ENCODE results near the gene CADM2.

CADM2 gene

GRCh38 chr3:85604641-85605040 is 645.9 kb downstream of the CADM2 start:
- no peak for TF ChIP-seq CTCF (IDR thresholded peaks at IDR 0.05; ENCODE audit: low read length, missing control alignments)
- DNase-seq (ENCODE audit: low read depth), result no peak

GRCh38 chr3:85605066-85605465 is 646.3 kb downstream of the CADM2 start:
- no peak overlapping the region for H3K4me3 ChIP-seq (replicated peaks; ENCODE audit: low read depth, low read length)
- no peak for TF ChIP-seq CTCF (IDR thresholded peaks at IDR 0.05; ENCODE audit: low read length, missing control alignments)
- no peak for DNase-seq (ENCODE audit: low read depth)

More at GRCh38 chr3:85604641-85605040, 645.9 kb downstream of the CADM2 start:
- no peak overlapping the region for H3K4me3 ChIP-seq (replicated peaks; ENCODE audit: low read depth, low read length)

- no peak for TF ChIP-seq CTCF (IDR thresholded peaks at IDR 0.05; ENCODE audit: low read length, missing control alignments)
- no peak overlapping the region for H3K4me3 ChIP-seq (replicated peaks; ENCODE audit: low read depth, low read length)
- DNase-seq (ENCODE audit: low read depth), result no peak
These were observed 667.9 kb downstream of the CADM2 start for GRCh38 chr3:85626662-85627061.

- no peak for TF ChIP-seq CTCF (IDR thresholded peaks at IDR 0.05; ENCODE audit: low read length, missing control alignments)
- no peak overlapping the region for H3K4me3 ChIP-seq (replicated peaks; ENCODE audit: low read depth, low read length)
These were observed 669.1 kb downstream of the CADM2 start for GRCh38 chr3:85627932-85628331.

GRCh38 chr3:85631070-85631469 is 672.3 kb downstream of the CADM2 start:
- H3K4me3 ChIP-seq (replicated peaks; ENCODE audit: low read depth, low read length), result no peak overlapping the region
- no peak for TF ChIP-seq CTCF (IDR thresholded peaks at IDR 0.05; ENCODE audit: low read length, missing control alignments)
- no peak for DNase-seq (ENCODE audit: low read depth)

More at GRCh38 chr3:85627932-85628331, 669.1 kb downstream of the CADM2 start:
- no peak for DNase-seq (ENCODE audit: low read depth)

- no peak for DNase-seq (ENCODE audit: low read depth)
- no peak for TF ChIP-seq CTCF (IDR thresholded peaks at IDR 0.05; ENCODE audit: low read length, missing control alignments)
- H3K4me3 ChIP-seq (replicated peaks; ENCODE audit: low read depth, low read length), result no peak overlapping the region
These were observed 674.1 kb downstream of the CADM2 start for GRCh38 chr3:85632921-85633320.

- no peak for DNase-seq (ENCODE audit: low read depth)
- no peak overlapping the region for H3K4me3 ChIP-seq (replicated peaks; ENCODE audit: low read depth, low read length)
- TF ChIP-seq CTCF (IDR thresholded peaks at IDR 0.05; ENCODE audit: low read length, missing control alignments), result no peak
These were observed 693.6 kb downstream of the CADM2 start for GRCh38 chr3:85652360-85652759.

Data from fibroblast of pulmonary artery (primary cell).